Testis (tissue), 2 donors: ENCODE measurements around the gene ADARB1.

ENCODE experiments used
- CTCF ChIP-seq, 3 experiments: fragments of 450-650 bp in 2 of 3; fragments of 200-600 bp in 1 of 3; sonication (generic) in 1 of 3; IDR thresholded peaks; one replicate each; pipeline ENCODE4 v1.5.1; 2016 to 2019; ENCODE audit warnings: antibody characterized with exemption in 3 of 3, mild to moderate bottlenecking in 2 of 3, moderate library complexity in 1 of 3
- POLR2A ChIP-seq: fragments of 450-650 bp; IDR thresholded peaks from one replicate; pipeline ENCODE4 v1.6.1; 2017; ENCODE audit warnings: antibody characterized with exemption, mild to moderate bottlenecking, moderate library complexity

- TF ChIP-seq CTCF (IDR thresholded peaks at IDR 0.05) (no peak), POLR2A (no peak)
Observed at GRCh38 chr21:45114072-45114471, 39.7 kb downstream of the ADARB1 start.
